GM19035 (cell line): ENCODE results near the gene TTYH3.

Experiments
- ATAC-seq: cut with Tn5 transposase; IDR thresholded peaks from one replicate; pipeline ENCODE4 v1.9.1; 2021; ENCODE audit not compliant: unreplicated experiment

The TTYH3 gene

GRCh38 chr7:2614631-2615330, 17.0 kb upstream of the TTYH3 start:
- ATAC-seq, result no peak

- no peak for ATAC-seq
Observed at GRCh38 chr7:2616387-2617324, 15.1 kb upstream of the TTYH3 start.

- ATAC-seq, result no peak
Observed at GRCh38 chr7:2617325-2617905, 14.4 kb upstream of the TTYH3 start.

GRCh38 chr7:2619116-2619515, 12.7 kb upstream of the TTYH3 start:
- no peak for ATAC-seq

- no peak for ATAC-seq
Observed at GRCh38 chr7:2621061-2621828, 10.5 kb upstream of the TTYH3 start.

GRCh38 chr7:2621948-2622640, 9.7 kb upstream of the TTYH3 start:
- ATAC-seq, result no peak

- no peak for ATAC-seq
Observed at GRCh38 chr7:2622869-2623697, 8.7 kb upstream of the TTYH3 start.

GRCh38 chr7:2623698-2624014, 8.1 kb upstream of the TTYH3 start:
- no peak for ATAC-seq

- ATAC-seq, result no peak
Observed at GRCh38 chr7:2624293-2624886, 7.4 kb upstream of the TTYH3 start.

GRCh38 chr7:2626498-2627117, 5.2 kb upstream of the TTYH3 start:
- ATAC-seq, result no peak

- no peak for ATAC-seq
Observed at GRCh38 chr7:2627258-2628129, 4.3 kb upstream of the TTYH3 start.

- no peak for ATAC-seq
Observed at GRCh38 chr7:2628130-2628482, 3.7 kb upstream of the TTYH3 start.

GRCh38 chr7:2628891-2629290, 2.9 kb upstream of the TTYH3 start:
- no peak for ATAC-seq

- no peak for ATAC-seq
Observed at GRCh38 chr7:2629746-2630681, 1.8 kb upstream of the TTYH3 start.

- no peak for ATAC-seq
Observed at GRCh38 chr7:2632733-2633537, 1.1 kb downstream of the TTYH3 start.
